Measurements from ENCODE around the gene LRBA. TPM values are rescaled to one million over a fixed set of nuclear protein-coding genes. Genes with fewer than 3 reads are reported as not detected.

Gene LRBA
- total and polyA plus RNA-seq, 3 donors from 2014 or later, result 24.6 to 61.1 (median 60.8) TPM

DNA sequence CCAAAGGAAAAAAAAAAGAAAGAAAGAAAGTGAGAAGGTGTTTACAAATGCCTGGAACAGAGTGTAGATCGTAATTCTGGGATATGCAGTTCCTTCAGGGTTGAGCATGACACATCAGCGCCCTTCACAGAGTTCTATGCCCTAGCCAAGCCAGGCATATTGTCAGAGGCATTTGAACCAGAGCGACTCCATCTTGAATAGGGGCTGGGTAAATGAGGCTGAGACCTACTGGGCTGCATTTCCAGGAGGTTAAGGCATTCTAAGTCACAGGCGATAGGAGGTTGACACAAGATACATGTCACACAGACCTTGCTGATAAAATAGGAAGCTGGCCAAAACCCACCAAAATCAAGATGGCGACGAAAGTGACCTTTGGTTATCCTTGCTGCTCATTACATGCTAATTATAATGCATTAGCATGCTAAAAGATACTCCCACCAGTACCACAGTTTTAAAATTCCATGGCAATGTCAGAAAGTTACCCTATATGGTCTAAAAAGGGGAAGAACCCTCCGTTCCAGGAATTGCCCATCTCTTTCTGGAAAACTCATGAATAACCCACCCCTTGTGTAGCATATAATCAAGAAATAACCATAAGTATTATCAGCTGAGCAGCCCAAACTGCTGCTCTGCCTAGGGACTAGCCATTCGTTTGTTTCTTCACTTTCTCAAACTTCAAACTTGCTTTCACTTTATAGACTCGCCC lies 23.5 kb upstream of the LRBA start:
- Histone ChIP-seq H3K36me3 (ENCODE audit: low read depth, missing control alignments) (no peaks in the 10 kb centered on the region), H3K27me3 (no peaks in the 10 kb centered on the region), H3K9me3 (no peaks in the 10 kb centered on the region), H3K4me1 (no peaks in the 10 kb centered on the region), H3K27ac (no peak overlapping the region), H3K4me3 (no peak overlapping the region)
- no peak for TF ChIP-seq POLR2A (IDR thresholded peaks at IDR 0.05)
- WGBS, 2 donors, result 83 to 85% methylated on average over 9 of the region's 9 CpGs
- intact Hi-C loops (cut with DNase I; ENCODE audit: low total_unique reads), result no loop called here
- DNase-seq, result no peak

DNA sequence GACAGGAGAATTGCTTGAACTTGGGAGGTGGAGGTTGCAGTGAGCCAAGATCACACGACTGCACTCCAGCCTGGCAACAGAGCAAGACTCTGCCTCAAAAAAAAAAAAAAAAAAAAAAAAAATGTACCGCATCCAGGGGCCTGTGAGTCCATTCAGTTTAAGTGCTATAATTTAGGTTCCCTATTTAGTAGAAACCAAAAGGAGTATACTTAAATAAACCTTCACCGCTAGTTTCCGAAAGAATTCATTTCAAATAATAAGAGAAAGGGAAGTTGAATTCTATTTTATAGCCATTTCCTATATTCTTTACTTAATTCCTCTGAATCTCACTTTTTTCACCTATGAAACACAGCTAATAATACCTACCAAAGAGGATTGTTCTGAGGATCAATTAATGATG lies 20.8 kb upstream of the LRBA start:
- Histone ChIP-seq H3K4me3 (no peak overlapping the region), H3K27ac (no peak overlapping the region), H3K9me3 (no peaks in the 10 kb centered on the region), H3K4me1 (no peaks in the 10 kb centered on the region), H3K27me3 (no peaks in the 10 kb centered on the region), H3K36me3 (ENCODE audit: low read depth, missing control alignments) (no peaks in the 10 kb centered on the region)
- TF ChIP-seq, protein P1, sequence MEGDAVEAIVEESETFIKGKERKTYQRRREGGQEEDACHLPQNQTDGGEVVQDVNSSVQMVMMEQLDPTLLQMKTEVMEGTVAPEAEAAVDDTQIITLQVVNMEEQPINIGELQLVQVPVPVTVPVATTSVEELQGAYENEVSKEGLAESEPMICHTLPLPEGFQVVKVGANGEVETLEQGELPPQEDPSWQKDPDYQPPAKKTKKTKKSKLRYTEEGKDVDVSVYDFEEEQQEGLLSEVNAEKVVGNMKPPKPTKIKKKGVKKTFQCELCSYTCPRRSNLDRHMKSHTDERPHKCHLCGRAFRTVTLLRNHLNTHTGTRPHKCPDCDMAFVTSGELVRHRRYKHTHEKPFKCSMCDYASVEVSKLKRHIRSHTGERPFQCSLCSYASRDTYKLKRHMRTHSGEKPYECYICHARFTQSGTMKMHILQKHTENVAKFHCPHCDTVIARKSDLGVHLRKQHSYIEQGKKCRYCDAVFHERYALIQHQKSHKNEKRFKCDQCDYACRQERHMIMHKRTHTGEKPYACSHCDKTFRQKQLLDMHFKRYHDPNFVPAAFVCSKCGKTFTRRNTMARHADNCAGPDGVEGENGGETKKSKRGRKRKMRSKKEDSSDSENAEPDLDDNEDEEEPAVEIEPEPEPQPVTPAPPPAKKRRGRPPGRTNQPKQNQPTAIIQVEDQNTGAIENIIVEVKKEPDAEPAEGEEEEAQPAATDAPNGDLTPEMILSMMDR (IDR thresholded peaks at IDR 0.05), result no peak
- TF ChIP-seq POLR2A (IDR thresholded peaks at IDR 0.05), result no peak
- DNase-seq, result no peak
- WGBS, 2 donors, result 75 to 79% methylated on average over 4 of the region's 4 CpGs
- intact Hi-C loops (cut with DNase I; ENCODE audit: low total_unique reads), result no loop called here

DNA sequence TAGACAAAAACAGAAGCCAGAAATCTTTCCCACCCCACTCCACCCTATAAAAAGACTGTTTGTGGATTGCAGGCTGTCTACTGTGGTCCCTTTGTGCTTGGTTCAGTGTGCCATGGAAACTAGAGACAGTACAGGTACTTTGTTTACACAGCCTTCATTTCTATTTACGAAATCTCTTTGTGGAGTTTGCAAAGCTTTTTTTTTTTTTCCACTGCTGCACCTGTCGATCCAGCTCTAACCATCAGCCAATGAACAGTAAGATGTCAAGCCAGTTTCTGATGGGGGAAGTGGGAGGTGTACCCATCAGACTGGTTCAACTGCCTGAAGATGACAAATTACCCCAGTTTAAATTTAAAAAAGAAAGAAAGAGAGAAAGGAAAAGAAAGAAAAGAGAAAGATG lies 20.2 kb upstream of the LRBA start:
- no peaks in the 10 kb centered on the region for H3K9me3 ChIP-seq
- 54 to 69% methylated on average over 2 of the region's 2 CpGs for WGBS, 2 donors
- H3K4me3 ChIP-seq, result no peak overlapping the region
- H3K27me3 ChIP-seq, result no peaks in the 10 kb centered on the region
- TF ChIP-seq, protein P1 (IDR thresholded peaks at IDR 0.05), result no peak
- TF ChIP-seq POLR2A (IDR thresholded peaks at IDR 0.05), result no peak
- intact Hi-C loops (cut with DNase I; ENCODE audit: low total_unique reads), result no loop called here
- no peak overlapping the region for H3K27ac ChIP-seq
- no peaks in the 10 kb centered on the region for H3K4me1 ChIP-seq
- no peaks in the 10 kb centered on the region for H3K36me3 ChIP-seq (ENCODE audit: low read depth, missing control alignments)
- no peak for DNase-seq

DNA sequence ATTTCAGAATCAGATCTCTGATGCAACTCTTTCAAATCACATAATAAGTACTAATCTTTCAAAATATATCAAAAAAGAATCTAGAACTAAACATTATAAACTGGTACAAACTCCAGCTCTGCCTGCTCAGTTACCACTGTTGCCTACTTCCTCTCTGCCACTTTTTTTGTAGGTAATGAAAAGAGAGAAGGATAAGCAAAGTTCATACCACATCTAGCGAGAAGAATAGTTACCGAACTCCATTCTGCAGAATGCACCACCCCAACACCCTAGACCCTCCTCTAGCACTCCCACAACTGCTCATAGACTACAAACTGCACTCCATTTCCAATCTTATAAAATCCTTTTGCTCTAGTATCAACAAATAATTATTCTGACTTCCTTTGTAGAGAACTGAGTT lies 19.7 kb upstream of the LRBA start:
- Histone ChIP-seq H3K4me3 (no peak overlapping the region), H3K36me3 (ENCODE audit: low read depth, missing control alignments) (no peaks in the 10 kb centered on the region), H3K4me1 (no peaks in the 10 kb centered on the region), H3K27ac (no peak overlapping the region), H3K9me3 (no peaks in the 10 kb centered on the region), H3K27me3 (no peaks in the 10 kb centered on the region)
- WGBS, 2 donors, result 81 to 84% methylated on average over 2 of the region's 2 CpGs
- intact Hi-C loops (cut with DNase I; ENCODE audit: low total_unique reads), result no loop called here
- TF ChIP-seq, protein P1 (IDR thresholded peaks at IDR 0.05), result no peak
- TF ChIP-seq POLR2A (IDR thresholded peaks at IDR 0.05), result no peak
- no peak for DNase-seq

DNA sequence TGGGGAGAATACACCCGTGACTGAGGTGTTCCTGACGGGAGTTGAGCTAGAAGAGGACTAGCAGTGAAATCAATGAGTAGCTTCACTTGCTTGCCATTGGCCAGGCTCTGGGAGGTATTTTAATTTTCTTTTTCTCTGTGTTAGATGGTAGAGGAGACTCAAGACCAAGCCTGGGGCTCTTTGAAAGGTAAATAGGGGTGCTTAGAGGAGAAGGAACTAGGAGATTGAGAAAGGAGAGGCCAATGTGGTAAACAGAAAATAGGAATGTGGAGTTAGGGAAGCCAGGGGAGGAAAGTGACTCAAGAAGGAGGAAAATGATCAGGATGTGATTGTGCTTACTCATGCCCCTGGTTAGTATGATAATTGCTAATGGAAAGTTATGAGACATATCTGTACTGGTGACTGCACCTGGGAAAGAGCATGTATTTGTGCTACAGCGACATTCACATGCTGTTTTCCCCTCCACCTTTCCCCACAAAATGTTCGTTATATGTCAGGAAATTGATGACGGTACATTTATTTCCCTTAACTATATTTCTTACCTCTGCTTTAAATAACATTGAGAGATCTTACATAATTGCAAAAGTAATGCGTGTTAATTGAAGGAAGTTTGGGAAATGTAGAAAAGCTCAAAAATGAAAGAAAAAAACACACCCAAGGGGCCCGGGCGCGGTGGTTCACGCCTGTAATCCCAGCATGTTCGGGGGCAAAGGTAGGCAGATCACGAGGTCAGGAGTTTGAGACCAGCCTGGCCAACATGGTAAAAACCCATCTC lies 16.9 kb upstream of the LRBA start:
- no peak for DNase-seq
- 52 to 61% methylated on average over 12 of the region's 12 CpGs for WGBS, 2 donors
- no peaks in the 10 kb centered on the region for H3K4me1 ChIP-seq
- TF ChIP-seq, protein P1 (IDR thresholded peaks at IDR 0.05), result no peak
- no peak for TF ChIP-seq POLR2A (IDR thresholded peaks at IDR 0.05)
- intact Hi-C loops (cut with DNase I; ENCODE audit: low total_unique reads), result no loop called here
- no peaks in the 10 kb centered on the region for H3K9me3 ChIP-seq
- H3K4me3 ChIP-seq, result no peak overlapping the region
- no peak overlapping the region for H3K27ac ChIP-seq
- H3K36me3 ChIP-seq (ENCODE audit: low read depth, missing control alignments), result no peaks in the 10 kb centered on the region
- H3K27me3 ChIP-seq, result no peaks in the 10 kb centered on the region

All from testis (tissue), 3 donors.